PFSK-1 (cell line): Measurements from ENCODE around the gene C5orf52.

Experiments used
- FOXP2 ChIP-seq: optimal IDR thresholded peaks from 2 replicates; pipeline ENCODE3; 2011; ENCODE audit warnings: borderline replicate concordance, control low read depth, inconsistent platforms; ENCODE audit not compliant: insufficient read depth; ENCODE audit errors: extremely low read length, extremely low read depth
- POLR2AphosphoS5 ChIP-seq: IDR thresholded peaks from 2 replicates; pipeline ENCODE4 v1.6.1; 2012; ENCODE audit warnings: low read depth, mild to moderate bottlenecking, control low read depth, low read length, moderate library complexity
- REST ChIP-seq, 2 experiments: IDR thresholded peaks; 2 replicates each; pipeline versions ENCODE4 v1.6.1 to v1.8.0; 2011 to 2012; ENCODE audit warnings: low read depth in 2 of 2, low read length in 2 of 2, control low read depth in 1 of 2, inconsistent platforms in 1 of 2, mild to moderate bottlenecking in 1 of 2, moderate library complexity in 1 of 2; ENCODE audit not compliant: insufficient read depth in 1 of 2
- SIN3A ChIP-seq: IDR thresholded peaks from 2 replicates; pipeline ENCODE4 v1.6.1; 2012; ENCODE audit warnings: mild to moderate bottlenecking, low read length, moderate library complexity, borderline replicate concordance; ENCODE audit not compliant: insufficient read depth
- TAF1 ChIP-seq: IDR thresholded peaks from 2 replicates; pipeline ENCODE4 v1.6.1; 2012; ENCODE audit warnings: low read length, control low read depth, borderline replicate concordance; ENCODE audit not compliant: insufficient read depth

GRCh38 chr5:157671592-157672330 is 428 bp downstream of the C5orf52 start:
- TF ChIP-seq TAF1 (no peak), SIN3A (no peak), POLR2AphosphoS5 (no peak), REST (IDR thresholded peaks at IDR 0.05; ENCODE audit: insufficient read depth in 1 of 2, low read depth in 2 of 2, low read length in 2 of 2) (no peak), FOXP2 (no peak)
